SK-N-DZ (cell line): ENCODE data around the gene EGFLAM.

ENCODE experiments used
- DNase-seq: peaks from one replicate; pipeline ENCODE4 v3.0.0-alpha.2; 2015; ENCODE audit warnings: low spot score
- small RNA-seq, 2 experiments: library from RNA; depleted of rRNA; stranded (forward); fragments of <200 nt; gene quantifications; one replicate each; pipeline ENCODE3, GENCODE V24; 2014

The EGFLAM gene

DNA sequence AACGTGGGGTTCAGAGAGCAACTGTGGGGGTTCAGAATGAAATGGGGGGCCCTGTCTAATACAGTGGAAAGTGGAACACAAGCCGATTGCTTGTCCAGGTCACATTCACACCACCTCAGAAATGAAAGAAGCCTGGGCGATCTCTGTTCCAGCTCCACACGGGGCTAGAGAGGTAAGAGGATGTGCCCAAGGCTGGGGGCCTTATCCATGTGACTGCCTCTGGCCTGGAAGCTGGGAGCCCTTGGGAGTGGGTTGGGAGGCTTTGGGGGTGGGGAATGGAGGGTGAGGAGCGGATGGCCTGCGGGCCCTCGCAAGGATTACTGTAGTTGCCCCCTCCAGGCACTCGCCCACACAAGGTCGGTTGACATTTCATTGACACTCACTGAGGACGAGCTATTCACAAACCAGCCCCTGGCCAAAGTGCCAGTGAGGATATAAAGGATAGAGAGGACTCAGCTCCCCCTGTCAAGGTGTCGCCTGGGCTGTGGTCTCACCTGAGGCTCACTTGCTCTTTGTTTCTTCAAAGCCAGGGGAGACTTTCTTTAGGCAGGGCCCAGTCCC is 211.4 kb downstream of the EGFLAM start:
- DNase-seq: no peak

DNA sequence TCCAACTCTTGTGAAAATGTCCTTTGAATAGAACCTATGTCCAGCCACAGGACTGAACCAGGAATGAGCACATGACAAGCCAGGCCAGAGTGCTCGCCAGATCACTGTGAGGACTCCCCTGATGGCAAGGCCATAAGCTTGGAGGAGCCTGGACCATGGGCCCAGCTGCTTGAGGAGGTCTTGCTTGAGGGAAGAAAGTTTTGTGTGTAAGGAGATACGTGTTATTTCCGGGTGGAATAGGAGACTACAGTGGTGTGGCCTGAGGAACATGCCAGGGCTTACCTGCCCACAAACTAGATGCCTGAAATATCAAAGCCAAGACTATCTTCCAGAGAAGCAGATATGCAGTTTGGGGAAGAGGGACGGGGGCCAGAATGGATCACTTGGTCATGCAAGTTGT is 213.3 kb downstream of the EGFLAM start:
- DNase-seq: no peak

DNA sequence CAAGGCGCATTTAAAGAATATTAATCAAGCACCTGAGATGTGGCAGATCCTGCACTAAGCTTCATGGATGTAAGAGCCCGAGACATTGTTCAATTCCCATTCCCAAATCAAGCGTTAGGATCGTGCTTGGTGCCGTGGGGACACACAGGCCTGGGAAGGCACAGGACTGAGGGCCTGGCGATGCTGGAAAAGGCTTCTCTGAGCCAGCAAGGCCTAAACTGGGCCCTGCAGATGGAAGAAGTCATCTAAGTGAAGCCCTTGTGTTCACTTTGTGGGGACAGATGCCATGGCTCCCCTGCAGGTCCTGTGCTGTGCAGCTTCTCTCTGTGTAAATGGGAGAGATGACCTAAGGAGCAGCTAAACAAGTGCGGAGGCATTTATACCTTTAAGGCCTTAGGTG is 214.2 kb downstream of the EGFLAM start:
- DNase-seq: no peak

DNA sequence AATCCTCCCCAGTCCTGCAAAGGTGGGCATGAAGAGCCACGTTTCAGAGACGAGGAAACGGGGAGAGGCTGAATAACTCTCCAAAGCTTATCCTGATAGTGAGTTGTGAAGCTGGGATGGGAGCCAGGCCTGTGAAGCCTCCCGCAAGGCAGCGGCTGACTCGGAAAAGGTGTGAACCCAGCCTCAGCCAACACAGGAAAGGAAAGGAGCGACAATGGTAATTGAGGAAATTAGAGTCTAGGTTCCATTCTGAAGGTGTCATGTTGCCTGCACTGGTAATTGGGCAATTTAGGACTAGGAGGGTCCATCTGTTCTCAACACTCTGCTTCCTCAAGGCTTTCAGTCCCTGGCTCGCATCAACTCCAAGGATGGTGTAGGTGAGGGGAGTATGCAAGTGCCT is 214.6 kb downstream of the EGFLAM start:
- DNase-seq: no peak

DNA sequence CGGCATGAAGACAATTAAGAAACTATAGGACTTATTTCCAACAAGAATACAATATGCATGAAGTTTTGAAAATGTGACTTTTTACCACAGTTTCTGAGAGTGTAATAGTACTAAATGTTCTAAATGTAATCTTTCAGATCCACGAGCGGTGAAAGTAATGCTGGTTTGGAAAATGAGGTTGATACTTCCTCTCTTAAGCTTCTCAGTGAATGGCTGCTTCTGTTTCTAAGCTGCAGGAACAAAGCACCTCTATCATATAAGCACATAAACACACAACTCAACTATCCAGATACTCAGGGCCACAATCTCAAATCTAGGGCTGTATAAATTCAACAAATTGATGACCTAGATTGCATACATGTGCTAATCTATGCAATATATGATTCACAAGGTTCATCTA is 219.8 kb downstream of the EGFLAM start:
- DNase-seq: no peak

DNA sequence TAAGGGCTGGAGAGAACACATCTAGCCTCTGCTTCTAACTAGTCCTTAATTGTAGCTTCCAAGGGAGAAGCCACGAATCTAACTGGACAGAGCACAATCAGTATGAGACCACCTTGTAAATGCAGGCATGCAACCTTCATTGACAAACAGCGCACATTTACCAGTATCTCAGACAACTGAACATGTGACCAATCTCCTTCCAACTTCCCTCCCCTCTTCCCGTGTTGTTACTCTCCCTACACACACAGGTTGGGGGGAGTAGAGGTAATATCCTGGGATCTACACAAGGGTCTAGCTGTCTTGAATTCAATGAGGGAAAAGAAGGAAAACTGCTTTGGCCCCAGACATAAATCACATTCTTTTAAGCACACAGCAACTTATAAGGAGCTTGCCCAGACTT is 220.5 kb downstream of the EGFLAM start:
- DNase-seq: no peak

DNA sequence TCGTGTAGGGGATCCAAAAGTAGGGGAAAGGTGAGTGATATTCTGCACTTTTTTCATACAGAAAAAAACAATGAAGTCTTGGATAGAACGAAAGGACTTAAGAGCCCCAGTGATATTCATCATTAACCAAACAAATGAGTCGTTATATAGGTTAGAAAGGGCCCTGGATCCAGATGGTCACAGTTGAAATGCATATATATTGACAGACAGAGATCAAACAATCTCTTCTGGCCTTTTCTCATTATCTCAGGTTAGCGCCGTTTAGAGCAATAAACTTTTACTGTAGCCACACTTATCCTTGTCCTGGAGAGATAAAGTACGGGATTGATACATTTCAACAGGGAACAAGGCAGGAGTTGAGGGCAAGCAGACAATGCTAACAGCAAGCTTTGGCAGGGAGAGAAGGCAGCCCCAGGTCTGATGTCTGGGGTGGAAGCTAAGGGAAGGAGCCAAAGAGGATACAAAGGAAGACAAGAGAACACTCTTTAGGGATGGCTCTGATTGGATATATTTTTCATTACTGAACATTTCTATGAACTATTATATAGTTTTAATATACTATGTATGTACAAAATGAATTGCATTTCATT is 221.1 kb downstream of the EGFLAM start:
- no peak for DNase-seq

DNA sequence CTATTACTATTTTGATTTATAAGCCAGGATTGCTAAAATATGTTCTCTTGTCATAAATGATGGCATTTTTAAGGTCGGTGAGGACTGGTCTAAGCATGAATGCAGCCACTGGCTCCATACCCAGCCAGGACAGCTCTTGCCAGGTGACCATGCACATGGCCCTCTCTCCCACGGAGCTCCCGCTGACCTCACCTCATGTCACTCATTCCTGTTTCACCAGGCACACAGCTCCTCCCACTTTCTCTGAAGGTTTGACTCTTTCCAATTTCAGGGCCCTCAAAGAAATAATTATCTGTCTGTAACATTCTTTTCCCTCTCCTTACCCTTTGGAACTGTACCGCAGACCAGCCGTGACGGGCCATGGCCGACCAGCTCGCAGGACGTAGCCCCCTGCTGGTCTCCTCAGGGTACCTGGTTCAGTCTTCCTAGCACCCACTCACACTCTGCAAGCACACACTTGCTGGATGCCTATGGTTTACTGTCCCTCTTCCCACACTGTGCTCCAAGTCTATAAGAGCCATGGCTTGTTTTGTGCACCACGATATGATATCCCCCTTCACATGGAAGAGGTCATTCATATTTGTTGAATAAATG is 225.5 kb downstream of the EGFLAM start:
- no peak for DNase-seq

DNA sequence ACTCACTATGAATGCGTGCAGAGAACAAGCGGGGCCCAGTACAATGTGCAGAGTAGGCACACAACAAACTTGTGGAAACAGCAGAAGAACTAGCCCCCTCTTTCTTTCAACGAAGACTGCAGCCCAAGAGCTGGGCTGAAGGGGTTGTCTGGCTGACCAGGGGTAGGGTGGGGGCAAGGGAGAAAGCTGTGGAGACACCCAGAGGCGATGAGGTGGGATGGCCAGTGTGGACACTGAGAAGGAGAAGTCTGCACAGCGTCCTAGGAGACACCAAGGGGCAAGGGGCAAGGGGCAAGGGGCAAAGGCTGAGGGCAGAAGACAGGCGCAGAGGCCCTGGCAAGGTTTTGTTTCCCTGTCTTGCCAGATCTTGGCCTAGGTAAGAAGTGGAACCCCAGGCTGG is 235.8 kb downstream of the EGFLAM start:
- DNase-seq: no peak

DNA sequence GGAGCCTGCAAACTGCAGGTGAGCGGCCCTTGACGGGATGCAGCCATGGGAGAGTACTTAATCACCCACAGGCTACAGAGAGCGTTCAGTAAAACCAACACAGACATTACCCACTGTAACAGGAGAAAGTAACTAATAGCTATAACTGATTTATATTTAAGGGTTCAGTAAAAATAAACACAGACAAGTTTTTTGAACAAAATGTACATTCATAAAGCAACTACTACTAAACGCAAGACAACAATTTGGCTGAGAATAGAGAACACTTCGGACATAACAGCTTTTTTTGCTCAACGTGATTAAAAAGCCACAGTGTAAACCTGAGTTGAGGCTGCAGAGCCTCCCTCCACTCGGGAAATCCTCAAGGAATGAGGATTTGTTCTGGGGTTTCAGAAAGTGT is 236.4 kb downstream of the EGFLAM start:
- DNase-seq: no peak

DNA sequence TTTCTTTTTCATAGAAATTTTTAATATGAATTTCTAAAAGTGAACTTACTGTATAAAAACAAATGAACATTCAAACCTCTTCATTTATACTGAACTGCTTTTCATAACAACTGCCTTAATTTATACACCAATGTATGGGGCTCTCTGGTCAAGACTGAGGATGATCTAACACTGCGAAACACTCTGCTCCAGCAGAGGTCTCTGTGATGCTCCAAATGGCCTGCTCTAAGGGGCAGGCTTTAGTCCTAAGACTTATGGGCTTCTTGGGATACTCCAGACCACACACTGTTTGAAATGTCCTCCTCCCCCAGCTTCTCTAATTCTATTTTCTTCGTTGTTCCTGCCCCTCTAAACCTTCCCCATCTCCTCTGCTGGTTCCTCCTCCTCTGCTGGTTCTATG is 239.6 kb downstream of the EGFLAM start:
- DNase-seq: peak; percentile 15

DNA sequence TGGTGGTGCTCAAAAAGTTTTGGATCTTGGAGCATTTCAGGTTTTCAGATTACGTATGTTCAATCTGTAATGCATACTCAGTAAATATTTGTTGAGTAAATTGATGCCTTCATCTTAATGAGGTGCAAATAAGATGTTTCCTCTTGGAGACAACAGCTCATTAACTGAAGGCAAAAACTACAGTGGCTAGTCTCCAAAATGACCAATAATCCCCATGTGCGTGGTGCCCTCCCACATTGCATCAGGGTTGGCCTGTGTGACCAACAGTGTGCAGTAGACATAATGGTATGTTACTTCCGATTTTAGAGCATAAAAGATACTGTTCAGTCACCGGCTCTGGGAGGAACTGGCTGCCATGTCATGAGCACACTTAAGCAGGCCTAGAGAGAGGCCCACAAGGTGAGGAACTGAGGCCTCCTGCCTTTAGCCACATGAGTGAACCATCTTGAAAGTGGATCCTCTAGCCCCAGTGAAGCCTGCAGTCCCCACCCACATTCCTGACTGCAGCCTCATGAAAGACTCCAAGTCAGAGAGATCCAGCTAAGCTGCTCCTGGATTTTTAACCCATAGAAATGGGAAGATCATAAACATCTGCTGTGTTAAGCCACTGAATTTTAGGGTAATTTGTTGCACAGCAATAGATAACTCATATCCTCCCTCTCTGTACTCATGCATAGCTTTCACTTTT is 242.4 kb downstream of the EGFLAM start:
- DNase-seq: no peak

DNA sequence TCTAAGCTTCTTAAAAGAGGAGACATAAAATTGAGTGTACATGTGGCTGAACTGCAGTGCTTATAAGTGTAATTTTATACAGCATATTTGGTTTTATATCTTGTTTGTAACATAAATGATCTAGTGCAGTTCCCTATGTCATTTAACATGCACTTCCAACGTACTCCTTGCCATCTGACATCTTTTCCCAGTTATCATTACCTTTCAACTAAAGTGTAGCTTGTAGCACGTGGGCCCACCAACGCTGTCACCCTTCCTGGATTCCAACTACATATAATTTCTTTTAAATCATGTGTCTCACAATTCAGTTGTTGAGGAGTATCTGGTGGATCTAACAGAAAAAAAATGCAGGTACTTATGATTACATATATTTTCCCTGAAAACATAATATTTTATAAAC is 247.9 kb downstream of the EGFLAM start:
- DNase-seq: no peak

DNA sequence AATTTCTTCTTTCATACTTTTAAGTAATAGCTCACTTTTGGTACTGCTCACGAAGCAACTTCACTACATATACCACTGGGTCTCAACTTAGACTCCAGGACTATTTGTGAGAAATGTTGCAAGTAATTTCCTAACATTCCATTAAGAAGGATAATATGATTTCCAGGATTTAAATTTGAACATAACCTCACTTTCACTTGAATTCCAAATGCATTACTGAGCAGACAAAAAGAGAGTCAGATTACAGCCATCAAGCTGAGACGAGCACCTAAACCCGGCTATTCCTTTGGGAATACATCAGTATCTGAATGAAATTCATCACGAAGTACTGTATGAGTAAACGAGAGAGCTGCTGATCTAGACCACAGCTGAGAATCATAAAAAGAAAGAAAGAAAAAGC is 250.8 kb downstream of the EGFLAM start:
- DNase-seq: no peak

Small RNAs within 50 kb of the gene (small RNA-seq; reads per million reads assigned to genes)
- gene AC091839.1: 0 to 0.04 reads per million in 2 experiments
